GM18520 (cell line): ENCODE data around the gene HTT-AS.
A peak's percentile ranks its signal among the peaks of the same experiment; 100 is the strongest.
"Not testable (repeated sequence)": the region's sequence is repeated elsewhere in the genome, so short reads cannot be mapped to it uniquely, and the experiment has no call there.

Source experiments
- ATAC-seq: cut with Tn5 transposase; IDR thresholded peaks from one replicate; pipeline ENCODE4 v1.9.1; 2021; ENCODE audit not compliant: unreplicated experiment

The HTT-AS gene

DNA sequence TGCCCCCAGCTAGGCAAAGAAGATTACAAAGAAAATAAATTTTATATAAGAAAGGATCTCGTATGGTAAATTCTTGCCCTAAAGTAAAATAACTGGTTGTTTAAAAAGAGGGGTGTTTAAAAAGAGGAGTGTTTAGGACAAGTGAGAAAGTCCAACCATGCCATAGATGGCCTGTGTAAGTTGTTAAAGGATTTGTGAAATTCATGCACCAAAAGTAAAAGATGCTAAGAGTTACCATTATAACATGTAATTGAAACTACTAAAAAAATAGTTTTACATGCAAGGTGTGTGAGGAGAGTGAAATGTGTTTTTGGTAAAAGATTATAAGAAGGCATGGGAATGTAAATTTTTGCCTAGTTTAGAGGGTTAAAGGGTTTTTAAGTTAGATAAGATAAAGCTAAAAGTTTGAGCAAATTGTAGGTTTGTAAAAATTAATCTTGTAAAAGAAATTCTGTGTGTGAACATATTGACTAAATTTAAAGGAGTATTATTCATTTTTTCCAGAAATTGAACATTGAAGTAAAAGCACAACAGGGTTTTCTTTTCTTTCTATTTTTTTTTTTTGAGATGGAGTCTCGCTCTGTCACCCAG lies 20.1 kb downstream of the HTT-AS start:
- ATAC-seq = no peak

DNA sequence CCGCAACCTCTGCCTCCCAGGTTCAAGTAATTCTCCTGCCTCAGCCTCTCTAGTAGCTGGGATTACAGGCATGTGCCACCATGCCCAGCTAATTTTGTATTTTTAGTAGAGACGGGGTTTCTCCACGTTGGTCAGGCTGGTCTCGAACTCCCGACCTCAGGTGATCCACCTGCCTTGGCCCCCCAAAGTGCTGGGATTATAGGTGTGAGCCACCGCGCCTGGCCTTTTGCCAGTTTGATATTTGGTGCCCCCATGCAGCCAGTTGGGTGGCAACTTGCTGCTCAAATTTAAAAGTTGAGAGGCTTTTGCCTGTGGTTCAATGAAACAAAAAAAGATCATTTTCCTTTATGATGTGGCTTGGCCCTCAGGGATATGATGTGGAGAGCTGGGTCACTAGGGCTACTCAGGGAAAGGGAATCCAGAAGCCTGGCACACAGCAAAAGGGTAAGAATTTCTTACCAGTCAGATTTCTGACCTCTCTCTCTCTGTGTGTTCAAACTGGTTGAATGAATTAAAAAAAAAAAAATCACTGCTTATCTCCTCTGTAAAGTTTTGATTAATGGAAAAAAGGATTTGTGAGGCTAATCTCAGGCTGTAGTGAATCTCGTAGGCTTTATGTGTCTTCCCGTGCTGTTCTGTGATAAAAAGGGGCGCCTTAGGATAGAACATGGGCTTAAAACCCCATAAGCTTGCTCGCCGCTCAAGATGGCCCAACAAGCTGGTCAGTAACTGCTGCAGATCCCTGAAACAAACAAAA lies 23.0 kb downstream of the HTT-AS start:
- ATAC-seq = not testable (repeated sequence)

DNA sequence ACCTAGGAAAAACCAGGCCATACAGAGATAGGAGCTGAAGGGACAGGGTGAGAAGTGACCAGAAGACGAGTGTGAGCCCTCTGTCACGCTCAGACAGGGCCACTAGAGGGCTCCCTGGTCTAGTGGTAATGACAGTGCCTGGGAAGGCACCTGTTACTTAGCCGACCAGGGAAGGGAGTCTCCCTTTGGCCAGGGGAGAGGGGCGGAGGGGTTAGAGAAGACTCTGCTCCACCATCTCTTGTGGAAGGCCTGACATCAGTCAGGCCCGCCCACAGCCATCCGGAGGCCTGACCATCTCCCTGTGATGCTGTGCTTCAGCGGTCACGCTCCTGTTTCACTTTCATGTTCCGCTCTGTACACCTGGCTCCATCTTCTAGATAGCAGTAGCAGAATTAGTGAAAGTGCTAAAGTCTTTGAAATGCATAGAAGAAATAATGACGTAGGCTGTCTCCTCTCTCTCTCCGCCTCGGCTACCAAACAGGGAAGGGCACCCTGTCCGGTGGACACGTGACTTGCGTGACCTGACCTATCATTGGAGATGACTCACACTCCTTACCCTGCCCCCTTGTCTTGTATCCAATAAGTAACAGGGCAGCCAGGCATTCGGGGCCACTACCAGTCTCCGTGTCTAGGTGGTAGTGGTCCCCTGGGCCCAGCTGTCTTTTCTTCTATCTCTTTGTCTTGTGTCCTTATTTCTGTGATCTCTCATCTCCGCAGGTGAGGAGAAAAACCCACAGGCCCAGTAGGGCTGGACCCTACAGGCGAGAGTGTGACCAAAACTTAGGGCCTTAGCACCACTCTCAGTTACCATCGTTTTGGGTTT lies 26.7 kb downstream of the HTT-AS start:
- peak; percentile 86 for ATAC-seq

DNA sequence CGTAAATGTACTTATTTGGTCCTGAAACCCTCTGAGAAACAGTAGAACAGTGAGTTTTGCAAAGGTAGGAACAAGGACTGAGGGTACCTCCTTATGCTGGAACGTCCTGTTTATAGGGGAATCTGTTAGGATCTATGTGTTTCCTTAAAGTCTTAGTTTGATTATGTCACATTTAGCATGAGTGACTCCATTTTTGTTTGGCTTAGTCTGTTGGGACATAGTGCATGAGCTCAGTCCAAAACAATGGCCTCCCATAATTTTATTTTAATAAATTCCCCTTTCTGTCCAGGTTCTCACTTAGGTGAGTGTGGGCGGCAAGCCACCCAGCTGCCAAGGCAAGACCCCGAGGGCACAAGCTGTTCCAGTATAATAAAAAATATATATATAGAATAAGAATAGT lies 27.7 kb downstream of the HTT-AS start:
- no peak for ATAC-seq

DNA sequence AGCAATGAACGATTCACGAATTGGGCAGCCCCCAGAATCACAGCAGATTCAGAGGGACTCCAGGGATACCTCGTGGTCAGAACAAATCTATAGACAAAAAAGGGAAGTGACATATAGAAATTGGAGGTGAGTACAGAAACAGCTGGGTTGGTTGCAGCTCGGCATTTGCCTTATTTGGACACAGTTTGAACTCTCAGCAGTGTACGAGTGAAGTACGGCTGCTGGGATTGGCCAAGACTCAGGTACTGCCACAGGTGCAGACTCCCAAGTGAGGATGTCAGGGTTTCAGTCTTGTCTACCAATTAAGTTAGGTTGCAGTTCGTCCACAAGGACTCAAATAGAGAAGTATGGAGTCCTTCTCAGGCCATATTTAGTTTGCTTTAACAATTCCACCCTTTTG lies 28.2 kb downstream of the HTT-AS start:
- no peak for ATAC-seq

DNA sequence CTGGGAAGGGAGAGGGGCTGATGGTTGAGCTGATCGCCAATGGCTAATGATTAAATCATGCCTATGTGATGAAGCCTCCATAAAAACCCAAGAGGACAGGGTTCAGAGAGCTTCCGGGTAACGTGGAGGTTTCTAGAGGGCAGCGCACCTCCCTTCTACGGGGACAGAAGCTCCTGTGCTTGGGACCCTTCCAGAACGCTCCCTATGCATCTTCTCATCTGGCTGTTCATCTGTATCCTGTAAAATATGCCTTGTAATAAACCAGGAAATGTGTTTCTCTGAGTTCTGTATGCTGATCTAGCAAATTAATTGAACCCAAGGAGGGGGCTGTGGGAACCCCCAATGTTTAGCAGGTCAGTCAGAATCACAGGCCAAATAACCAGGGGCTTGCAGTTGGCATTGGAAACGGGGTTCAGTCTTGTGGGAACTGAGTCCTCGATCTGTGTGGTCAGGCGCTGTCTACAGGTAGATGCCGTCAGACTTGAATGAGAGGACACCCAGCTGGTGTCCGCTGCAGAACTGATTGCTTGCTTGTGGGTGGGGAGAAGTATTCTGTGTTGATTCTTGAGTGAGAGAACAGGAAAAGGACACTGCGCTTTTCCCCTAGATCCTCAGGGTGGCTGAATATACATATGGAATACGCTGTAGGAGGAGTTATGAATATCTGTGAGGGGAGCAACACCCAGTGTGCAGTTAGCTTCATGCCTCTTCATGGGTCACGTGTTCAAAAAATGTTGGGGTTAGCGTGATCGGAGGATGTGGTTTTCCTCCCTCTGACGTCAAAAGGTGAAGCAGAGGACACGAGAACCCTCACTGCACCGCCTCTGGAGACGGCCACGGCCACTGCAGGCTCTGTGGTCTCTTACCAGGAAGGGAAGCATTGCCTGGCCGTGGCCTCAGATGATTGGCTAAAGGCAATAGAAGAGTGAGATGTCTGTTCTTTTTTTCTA lies 29.2 kb downstream of the HTT-AS start:
- ATAC-seq = no peak

DNA sequence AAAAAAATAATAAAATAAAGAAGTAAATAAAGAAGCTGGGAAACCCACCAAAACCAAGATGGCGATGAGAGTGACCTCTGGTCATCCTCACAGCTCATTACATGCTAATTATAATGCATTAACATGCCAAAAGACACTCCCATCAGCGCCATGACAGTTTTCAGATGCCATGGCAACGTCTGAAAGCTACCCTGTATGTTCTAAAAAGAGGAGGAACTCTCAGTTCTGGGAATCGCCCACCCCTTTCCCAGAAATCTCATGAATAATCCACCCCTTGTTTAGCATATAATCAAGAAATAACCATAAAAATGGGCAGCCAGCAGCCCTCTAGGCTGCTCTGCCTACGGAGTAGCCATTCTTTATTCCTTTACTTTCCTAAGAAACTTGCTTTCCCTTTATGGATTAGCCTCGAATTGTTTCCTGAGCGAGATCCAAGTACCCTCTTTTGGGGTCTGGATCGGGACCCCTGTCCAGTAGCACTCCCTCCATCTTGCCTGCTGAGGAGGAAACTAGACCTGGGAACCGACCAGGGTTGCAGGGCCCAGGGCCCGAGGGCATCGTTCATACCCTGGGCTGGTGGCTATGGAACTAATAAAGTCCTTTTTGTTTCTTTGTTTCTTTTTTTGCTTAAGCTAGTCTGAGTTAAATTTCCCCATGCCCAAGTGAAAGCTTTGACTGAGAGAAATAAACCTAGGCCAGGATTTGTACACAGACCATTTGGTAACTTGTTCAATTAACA lies 30.9 kb downstream of the HTT-AS start:
- ATAC-seq = no peak

GRCh38 chr4:3042226-3042625 lies 32.1 kb downstream of the HTT-AS start:
- ATAC-seq = no peak

DNA sequence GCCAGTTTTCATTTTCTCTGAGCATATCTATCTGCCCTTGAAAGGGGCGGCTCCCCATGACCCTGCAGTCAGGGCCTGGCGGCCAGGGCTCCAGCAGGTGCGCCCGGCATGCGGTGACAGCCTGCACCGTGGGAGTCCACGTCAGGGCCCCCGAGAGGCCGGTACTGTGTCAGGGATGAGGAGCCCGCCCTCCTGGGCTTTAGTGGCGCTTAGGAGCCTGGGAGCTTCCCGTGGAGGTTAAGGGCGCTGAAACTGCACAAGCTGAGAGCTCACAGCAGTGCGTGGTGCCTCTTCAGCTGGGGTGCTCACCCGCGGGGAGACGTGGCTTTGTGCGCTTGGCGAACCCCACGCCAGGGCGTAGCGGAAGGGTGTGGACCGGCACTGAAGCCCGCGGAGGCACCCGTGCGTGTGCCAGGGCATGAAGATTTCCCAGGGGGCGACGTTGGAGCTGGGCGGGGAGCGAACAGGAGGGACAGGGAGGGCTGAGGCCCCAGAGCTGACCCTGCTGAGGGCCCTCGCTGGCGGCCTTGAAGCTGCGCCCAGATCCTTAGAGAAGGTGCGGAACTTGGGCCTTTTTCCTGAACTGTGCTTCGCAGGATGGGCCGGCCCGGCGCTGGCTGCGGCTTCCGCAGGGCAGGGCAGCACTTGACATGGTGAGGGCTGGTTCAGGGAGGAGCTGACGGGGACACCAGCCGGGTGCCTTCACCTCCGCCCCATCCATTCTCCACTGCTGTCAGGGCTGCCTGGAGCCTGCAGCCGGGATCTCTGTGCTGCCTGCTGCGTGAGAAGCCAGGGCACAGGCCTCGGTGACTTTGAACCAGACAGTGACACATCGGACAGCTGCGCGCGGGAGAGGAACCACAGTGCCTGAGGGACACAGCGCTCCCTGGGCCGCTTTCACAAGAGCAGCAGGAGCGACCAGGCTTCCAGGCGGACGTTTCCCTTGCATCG lies 32.9 kb downstream of the HTT-AS start:
- no peak for ATAC-seq

- ATAC-seq = no peak
These were observed 33.7 kb downstream of the HTT-AS start for GRCh38 chr4:3040452-3041191.

DNA sequence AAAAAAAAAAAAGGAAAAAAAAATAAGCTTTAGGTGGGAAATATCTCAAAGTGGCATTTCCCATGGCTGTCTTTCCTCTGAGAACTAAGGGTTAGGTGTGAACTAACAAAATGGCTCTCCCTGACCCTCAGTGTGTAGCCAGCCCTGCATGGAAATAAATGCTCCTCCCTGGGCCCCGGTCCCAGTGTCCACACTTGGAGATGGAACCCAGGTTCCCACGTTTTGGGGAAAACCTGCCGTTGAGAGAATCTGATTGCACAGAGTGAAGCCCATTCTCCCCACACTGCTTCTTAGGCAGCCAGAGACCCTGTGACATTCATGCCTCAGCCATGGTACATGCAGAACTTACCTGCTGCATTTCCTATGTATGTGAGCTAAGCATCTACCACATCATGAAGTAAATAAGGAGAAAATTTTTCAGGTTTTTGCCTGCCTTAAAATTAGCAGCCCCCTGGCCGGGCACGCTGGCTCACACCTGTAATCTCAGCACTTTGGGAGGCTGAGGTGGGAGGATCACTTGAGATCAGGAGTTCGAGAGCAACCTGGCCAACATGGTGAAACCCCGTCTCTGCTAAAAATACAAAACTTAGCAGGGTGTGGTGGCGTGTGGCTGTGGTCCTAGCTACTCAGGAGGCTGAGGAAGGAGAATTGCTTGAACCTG lies 34.5 kb downstream of the HTT-AS start:
- no peak for ATAC-seq

- ATAC-seq = no peak
These were observed 36.3 kb downstream of the HTT-AS start for GRCh38 chr4:3037957-3038461.

DNA sequence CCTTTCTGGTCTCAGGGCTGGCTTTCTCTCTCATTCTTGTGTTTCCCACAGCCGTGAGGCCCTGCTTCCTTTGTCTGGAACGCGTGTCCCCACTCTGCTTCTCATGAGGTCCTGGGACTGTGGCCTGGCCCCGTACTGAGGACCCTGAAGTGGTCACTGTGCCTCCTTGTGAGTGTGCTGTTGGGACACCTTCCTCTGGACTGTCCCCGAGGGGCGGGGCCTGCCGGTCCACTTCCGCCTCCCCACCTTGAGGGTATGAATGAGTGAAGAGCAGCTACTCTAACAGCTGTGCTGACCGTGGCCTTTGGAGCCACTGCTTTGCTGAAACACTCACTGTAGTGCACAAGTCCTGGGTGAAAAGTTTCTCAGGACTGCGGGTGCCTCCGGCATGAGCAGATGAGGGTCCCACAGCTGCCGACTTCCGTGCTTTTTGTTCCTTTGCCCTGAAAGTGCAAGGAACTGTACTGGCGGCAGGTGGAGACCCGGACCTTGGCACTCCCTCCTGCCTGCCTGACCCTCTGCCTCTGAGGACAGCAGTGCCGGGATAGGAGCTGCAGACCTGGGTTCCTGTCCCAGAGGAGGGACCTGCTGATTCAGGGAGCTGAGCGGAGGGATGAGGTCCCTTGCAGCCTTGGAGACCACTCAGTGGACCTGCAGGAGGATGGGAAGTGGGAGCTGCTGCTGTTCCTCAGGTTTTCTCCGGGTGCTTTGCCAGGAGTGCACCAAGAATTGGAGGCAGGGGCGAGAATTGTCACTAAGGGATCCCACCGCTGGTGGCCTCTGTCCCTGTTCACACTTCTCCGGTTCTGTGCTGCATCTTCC lies 38.0 kb downstream of the HTT-AS start:
- no peak for ATAC-seq

- no peak for ATAC-seq
These were observed 38.7 kb downstream of the HTT-AS start for GRCh38 chr4:3035674-3036073.

- ATAC-seq = no peak
These were observed 39.1 kb downstream of the HTT-AS start for GRCh38 chr4:3035249-3035648.

DNA sequence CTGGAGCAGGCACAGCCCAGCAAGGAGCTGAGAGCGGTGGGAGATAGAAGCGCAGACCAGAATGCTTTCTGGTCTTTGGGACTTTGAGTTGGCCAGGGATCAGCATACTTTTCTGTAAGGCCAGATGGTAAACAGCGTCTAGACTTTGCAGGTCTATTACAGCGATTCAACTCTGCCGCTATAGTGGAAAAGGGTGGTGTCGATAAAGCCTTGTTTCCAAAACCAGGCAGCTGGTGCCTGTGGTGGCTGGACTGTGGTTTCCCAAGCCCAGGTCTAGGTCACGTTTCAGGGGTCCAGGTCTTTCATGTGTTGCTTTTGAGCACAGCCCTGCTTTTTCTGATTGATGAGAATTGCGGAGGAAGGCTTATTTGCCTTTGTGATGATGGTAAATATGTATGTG lies 40.1 kb downstream of the HTT-AS start:
- ATAC-seq = no peak
